Parathyroid adenoma (tissue), 2 donors: ENCODE measurements around the gene C1orf174.

ENCODE experiments used
- H2AFZ ChIP-seq: fragments of 300-600 bp; sonication (generic); one replicate; pipeline ENCODE4 v1.7.0; 2017; ENCODE audit warnings: antibody characterized with exemption, mild to moderate bottlenecking
- H3K27ac ChIP-seq: fragments of 300-600 bp; sonication (generic); one replicate; pipeline ENCODE4 v1.7.0; 2017
- H3K27me3 ChIP-seq: fragments of 300-600 bp; sonication (generic); one replicate; pipeline ENCODE4 v1.7.0; 2017; ENCODE audit warnings: low read length; ENCODE audit not compliant: control insufficient read depth, insufficient read depth
- H3K36me3 ChIP-seq: fragments of 300-600 bp; sonication (generic); one replicate; pipeline ENCODE4 v1.7.0; 2017; ENCODE audit warnings: low read length; ENCODE audit not compliant: control insufficient read depth, insufficient read depth
- H3K4me1 ChIP-seq: fragments of 300-600 bp; sonication (generic); one replicate; pipeline ENCODE4 v1.7.0; 2017; ENCODE audit warnings: control low read depth
- H3K4me2 ChIP-seq: fragments of 300-600 bp; sonication (generic); one replicate; pipeline ENCODE4 v1.7.0; 2017; ENCODE audit warnings: low read length
- H3K4me3 ChIP-seq: fragments of 300-600 bp; sonication (generic); one replicate; pipeline ENCODE4 v1.7.0; 2017; ENCODE audit warnings: low read depth, low read length
- H3K79me2 ChIP-seq: fragments of 300-600 bp; sonication (generic); one replicate; pipeline ENCODE4 v1.7.0; 2017; ENCODE audit warnings: control low read depth
- H3K9ac ChIP-seq: fragments of 300-600 bp; sonication (generic); one replicate; pipeline ENCODE4 v1.7.0; 2017; ENCODE audit warnings: mild to moderate bottlenecking
- H3K9me3 ChIP-seq: fragments of 300-600 bp; sonication (generic); one replicate; pipeline ENCODE4 v1.7.0; 2017; ENCODE audit warnings: low read length; ENCODE audit not compliant: control insufficient read depth
- CTCF ChIP-seq: fragments of 300-600 bp; sonication (generic); IDR thresholded peaks from one replicate; pipeline ENCODE4 v1.7.0; 2017; ENCODE audit warnings: antibody characterized with exemption, mild to moderate bottlenecking
- donor health status: primary hyperparathyroidism.

Gene C1orf174

GRCh38 chr1:3940754-3941345 lies 40.8 kb upstream of the C1orf174 start:
- H3K27me3 ChIP-seq, result no peaks in the 10 kb centered on the region
- H3K4me1 ChIP-seq, result no peaks in the 10 kb centered on the region
- TF ChIP-seq CTCF, result no peak

GRCh38 chr1:3940081-3940753 lies 40.1 kb upstream of the C1orf174 start:
- Histone ChIP-seq H3K27ac (no peak overlapping the region), H2AFZ (no peak overlapping the region), H3K36me3 (no peaks in the 10 kb centered on the region), H3K79me2 (no peaks in the 10 kb centered on the region), H3K9me3 (no peaks in the 10 kb centered on the region), H3K4me3 (no peak overlapping the region), H3K27me3 (no peaks in the 10 kb centered on the region), H3K4me1 (no peaks in the 10 kb centered on the region), H3K9ac (no peak overlapping the region), H3K4me2 (no peak overlapping the region)
- no peak for TF ChIP-seq CTCF

More at GRCh38 chr1:3940754-3941345, 40.8 kb upstream of the C1orf174 start:
- Histone ChIP-seq H3K4me2 (no peak overlapping the region), H3K9ac (no peak overlapping the region), H3K9me3 (no peaks in the 10 kb centered on the region), H2AFZ (no peak overlapping the region), H3K36me3 (no peaks in the 10 kb centered on the region), H3K27ac (no peak overlapping the region), H3K4me3 (no peak overlapping the region), H3K79me2 (no peaks in the 10 kb centered on the region)

GRCh38 chr1:3939242-3940080 lies 39.4 kb upstream of the C1orf174 start:
- Histone ChIP-seq H3K4me2 (no peak overlapping the region), H3K4me1 (no peaks in the 10 kb centered on the region), H2AFZ (no peak overlapping the region), H3K9me3 (no peaks in the 10 kb centered on the region), H3K27me3 (no peaks in the 10 kb centered on the region), H3K9ac (no peak overlapping the region), H3K27ac (no peak overlapping the region), H3K4me3 (no peak overlapping the region), H3K79me2 (no peaks in the 10 kb centered on the region), H3K36me3 (no peaks in the 10 kb centered on the region)
- no peak for TF ChIP-seq CTCF

GRCh38 chr1:3932156-3932919 lies 32.3 kb upstream of the C1orf174 start:
- no peaks in the 10 kb centered on the region for H3K36me3 ChIP-seq
- H3K27ac ChIP-seq, result no peak overlapping the region
- H2AFZ ChIP-seq, result no peak overlapping the region
- no peak overlapping the region for H3K4me3 ChIP-seq
- no peak overlapping the region for H3K4me2 ChIP-seq
- no peak overlapping the region for H3K9ac ChIP-seq
- H3K27me3 ChIP-seq, result no peaks in the 10 kb centered on the region
- no peaks in the 10 kb centered on the region for H3K79me2 ChIP-seq
- no peaks in the 10 kb centered on the region for H3K4me1 ChIP-seq
- no peak for TF ChIP-seq CTCF
- no peaks in the 10 kb centered on the region for H3K9me3 ChIP-seq
